ENCODE results near the gene SLC48A1. TPM values are rescaled to one million over a fixed set of nuclear protein-coding genes. Genes with fewer than 3 reads are reported as not detected.

The SLC48A1 gene
- polyA plus RNA-seq, 1 donor (not counting 4 experiments of a cell fraction or from before 2014, with no cell fraction given), result 8.1 TPM

- Histone ChIP-seq H3K9ac (ENCODE audit: control insufficient read depth, extremely low read depth, insufficient read depth, low read length) (peak overlapping the region; percentile 29), H3K4me2 (ENCODE audit: control insufficient read depth, extremely low read depth, insufficient read depth, low read depth, low read length) (peak overlapping the region; percentile 31), H3K4me3 (ENCODE audit: control insufficient read depth in 2 of 3, extremely low read depth in 1 of 3, insufficient read depth in 2 of 3, low read depth in 1 of 3, low read length in 3 of 3) (no peak overlapping the region), H3K4me1 (ENCODE audit: control insufficient read depth, extremely low read depth, insufficient read depth, low read length) (peaks cover 23% of the 10 kb centered on the region), H3K36me3 (ENCODE audit: control insufficient read depth in 2 of 2, extremely low read depth in 1 of 2, insufficient read depth in 2 of 2, low read length in 2 of 2) (peaks cover 17 to 35% of the 10 kb centered on the region in 2 experiments), H2AFZ (ENCODE audit: control insufficient read depth, low read length) (no peak overlapping the region), H3K27me3 (ENCODE audit: control insufficient read depth, extremely low read depth, insufficient read depth, low read length) (no peaks in the 10 kb centered on the region), H3K79me2 (ENCODE audit: control insufficient read depth, insufficient read depth, low read length) (no peaks in the 10 kb centered on the region), H3K27ac (ENCODE audit: control insufficient read depth, insufficient read depth, low read length) (peak overlapping the region; percentile 50), H3K9me3 (ENCODE audit: control insufficient read depth, low read depth, low read length) (no peaks in the 10 kb centered on the region), H3K9me1 (ENCODE audit: control insufficient read depth, extremely low read depth, insufficient read depth, low read length) (no peaks in the 10 kb centered on the region), H4K20me1 (ENCODE audit: control insufficient read depth, extremely low read depth, insufficient read depth, low read length) (no peaks in the 10 kb centered on the region)
- FAIRE-seq, result peak; percentile 94
- TF ChIP-seq, protein P1, sequence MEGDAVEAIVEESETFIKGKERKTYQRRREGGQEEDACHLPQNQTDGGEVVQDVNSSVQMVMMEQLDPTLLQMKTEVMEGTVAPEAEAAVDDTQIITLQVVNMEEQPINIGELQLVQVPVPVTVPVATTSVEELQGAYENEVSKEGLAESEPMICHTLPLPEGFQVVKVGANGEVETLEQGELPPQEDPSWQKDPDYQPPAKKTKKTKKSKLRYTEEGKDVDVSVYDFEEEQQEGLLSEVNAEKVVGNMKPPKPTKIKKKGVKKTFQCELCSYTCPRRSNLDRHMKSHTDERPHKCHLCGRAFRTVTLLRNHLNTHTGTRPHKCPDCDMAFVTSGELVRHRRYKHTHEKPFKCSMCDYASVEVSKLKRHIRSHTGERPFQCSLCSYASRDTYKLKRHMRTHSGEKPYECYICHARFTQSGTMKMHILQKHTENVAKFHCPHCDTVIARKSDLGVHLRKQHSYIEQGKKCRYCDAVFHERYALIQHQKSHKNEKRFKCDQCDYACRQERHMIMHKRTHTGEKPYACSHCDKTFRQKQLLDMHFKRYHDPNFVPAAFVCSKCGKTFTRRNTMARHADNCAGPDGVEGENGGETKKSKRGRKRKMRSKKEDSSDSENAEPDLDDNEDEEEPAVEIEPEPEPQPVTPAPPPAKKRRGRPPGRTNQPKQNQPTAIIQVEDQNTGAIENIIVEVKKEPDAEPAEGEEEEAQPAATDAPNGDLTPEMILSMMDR (optimal IDR thresholded peaks at IDR 0.05 in 1 of 3, IDR thresholded peaks at IDR 0.05 in 1 of 3, conservative IDR thresholded peaks at IDR 0.05 in 1 of 3; ENCODE audit: extremely low read depth in 1 of 3, insufficient read depth in 2 of 3, low read length in 3 of 3), result no peak
- TF ChIP-seq EZH2 (IDR thresholded peaks at IDR 0.05; ENCODE audit: low read length), result no peak
- peak; percentile 57 for DNase-seq (ENCODE audit: low read depth, low spot score)
- dilution Hi-C loops (cut with MboI; ENCODE audit: extremely low pct_ligation_motif_present, low sequenced_read_pairs), result no loop called here
These were observed 8.7 kb downstream of the SLC48A1 start for GRCh38 chr12:47781479-47782371.

DNA sequence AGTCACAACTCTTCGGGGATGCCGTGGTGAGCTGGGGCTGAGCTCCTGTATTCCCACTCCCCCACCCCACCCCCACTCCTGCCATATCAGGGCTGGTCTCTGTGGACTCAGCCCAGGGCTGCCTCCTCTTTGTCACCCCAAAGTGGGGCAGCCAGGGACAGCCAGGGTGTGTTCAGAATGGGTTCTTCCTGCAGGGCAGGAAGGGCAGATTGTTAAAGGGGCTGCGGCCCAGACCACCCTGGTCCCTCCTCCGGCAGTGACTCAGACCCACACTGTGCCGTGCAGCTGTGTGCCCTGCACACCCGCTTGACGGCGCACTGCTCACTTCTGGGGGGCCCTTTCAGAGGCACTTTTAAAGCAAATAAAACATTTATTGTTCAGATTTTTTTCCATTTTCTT lies 9.3 kb downstream of the SLC48A1 start:
- no peak for DNase-seq (ENCODE audit: low read depth, low spot score)
- H3K27ac ChIP-seq (ENCODE audit: control insufficient read depth, insufficient read depth, low read length), result peak overlapping the region; percentile 50
- H3K9ac ChIP-seq (ENCODE audit: control insufficient read depth, extremely low read depth, insufficient read depth, low read length), result peak overlapping the region; percentile 40
- H3K9me1 ChIP-seq (ENCODE audit: control insufficient read depth, extremely low read depth, insufficient read depth, low read length), result no peaks in the 10 kb centered on the region
- dilution Hi-C loops (cut with MboI; ENCODE audit: extremely low pct_ligation_motif_present, low sequenced_read_pairs), result no loop called here
- H3K4me1 ChIP-seq (ENCODE audit: control insufficient read depth, extremely low read depth, insufficient read depth, low read length), result peaks cover 23% of the 10 kb centered on the region
- no peak for TF ChIP-seq EZH2 (IDR thresholded peaks at IDR 0.05; ENCODE audit: low read length)
- TF ChIP-seq, protein P1 (optimal IDR thresholded peaks at IDR 0.05 in 1 of 3, IDR thresholded peaks at IDR 0.05 in 1 of 3, conservative IDR thresholded peaks at IDR 0.05 in 1 of 3; ENCODE audit: extremely low read depth in 1 of 3, insufficient read depth in 2 of 3, low read length in 3 of 3), result peak in 1 of 3 experiments; percentile 28
- no peak overlapping the region for H3K4me3 ChIP-seq (ENCODE audit: control insufficient read depth in 2 of 3, extremely low read depth in 1 of 3, insufficient read depth in 2 of 3, low read depth in 1 of 3, low read length in 3 of 3)
- peak overlapping the region; percentile 44 for H3K4me2 ChIP-seq (ENCODE audit: control insufficient read depth, extremely low read depth, insufficient read depth, low read depth, low read length)
- FAIRE-seq, result no peak
- H2AFZ ChIP-seq (ENCODE audit: control insufficient read depth, low read length), result no peak overlapping the region
- H3K36me3 ChIP-seq (ENCODE audit: control insufficient read depth in 2 of 2, extremely low read depth in 1 of 2, insufficient read depth in 2 of 2, low read length in 2 of 2), result peaks cover 21 to 39% of the 10 kb centered on the region in 2 experiments
- H3K9me3 ChIP-seq (ENCODE audit: control insufficient read depth, low read depth, low read length), result no peaks in the 10 kb centered on the region
- H3K27me3 ChIP-seq (ENCODE audit: control insufficient read depth, extremely low read depth, insufficient read depth, low read length), result no peaks in the 10 kb centered on the region
- H3K79me2 ChIP-seq (ENCODE audit: control insufficient read depth, insufficient read depth, low read length), result no peaks in the 10 kb centered on the region
- H4K20me1 ChIP-seq (ENCODE audit: control insufficient read depth, extremely low read depth, insufficient read depth, low read length), result no peaks in the 10 kb centered on the region
